OCI-LY7 (cell line): ENCODE data around the gene ARHGAP21. TPM values are rescaled to one million over a fixed set of nuclear protein-coding genes. Genes with fewer than 3 reads are reported as not detected.

Experiments used
- BruUV-seq: library from RNA; stranded (reverse); fragments of 400-500 nt; replicated peaks from 2 replicates; lab custom pipeline; 2021; lab: Mats Ljungman, UMichigan
- CTCF ChIA-PET: fragments of 300-600 bp; sonication (Branson Sonifier 250); formaldehyde crosslinking; loops from one replicate; lab custom pipeline; 2022; ENCODE audit warnings: antibody characterized with exemption; ENCODE audit not compliant: unreplicated experiment; lab: Charles Lee
- POLR2A ChIA-PET: fragments of 300-600 bp; sonication (Branson Sonifier 250); formaldehyde crosslinking; loops from one replicate; lab custom pipeline; 2022; ENCODE audit warnings: antibody characterized with exemption; lab: Charles Lee
- DNase-seq: peaks from one replicate; pipeline ENCODE4 v3.0.0-alpha.2; 2015; ENCODE audit warnings: low spot score
- H2AFZ ChIP-seq: fragments of 200-600 bp; sonication (generic), shearing (Covaris generic); 2 replicates; pipeline ENCODE4 v1.6.1; 2014; ENCODE audit warnings: mild to moderate bottlenecking, antibody characterized with exemption, low read length, moderate library complexity
- H3K27ac ChIP-seq: fragments of 200-600 bp; sonication (generic); 2 replicates; pipeline ENCODE4 v1.5.1; 2014; ENCODE audit warnings: mixed run types, low read depth, mild to moderate bottlenecking, moderate library complexity, low read length, inconsistent platforms; ENCODE audit not compliant: poor library complexity, severe bottlenecking
- H3K36me3 ChIP-seq: fragments of 200-600 bp; sonication (generic); 2 replicates; pipeline ENCODE4 v1.6.1; 2014; ENCODE audit warnings: mild to moderate bottlenecking, antibody characterized with exemption, low read length, moderate library complexity, mixed read lengths; ENCODE audit not compliant: insufficient read depth
- H3K4me1 ChIP-seq: fragments of 200-600 bp; sonication (generic); 2 replicates; pipeline ENCODE4 v1.5.1; 2014; ENCODE audit warnings: mild to moderate bottlenecking, low read length; ENCODE audit not compliant: insufficient read depth, poor library complexity, severe bottlenecking
- H3K4me2 ChIP-seq: fragments of 200-600 bp; sonication (generic); 2 replicates; pipeline ENCODE4 v1.6.1; 2014; ENCODE audit warnings: mild to moderate bottlenecking, low read length
- H3K4me3 ChIP-seq: fragments of 200-600 bp; sonication (generic); 2 replicates; pipeline ENCODE4 v1.5.1; 2014; ENCODE audit warnings: mild to moderate bottlenecking, low read depth, low read length; ENCODE audit not compliant: poor library complexity, severe bottlenecking
- H3K79me2 ChIP-seq: fragments of 200-600 bp; sonication (generic); 2 replicates; pipeline ENCODE4 v1.6.1; 2016; ENCODE audit warnings: low read depth, mild to moderate bottlenecking, low read length, moderate library complexity, mixed read lengths; ENCODE audit not compliant: insufficient read depth
- H3K9me2 ChIP-seq: fragments of 200-600 bp; sonication (generic); 2 replicates; pipeline ENCODE4 v1.6.1; 2016; ENCODE audit warnings: mild to moderate bottlenecking, low read length, mixed read lengths; ENCODE audit not compliant: insufficient read depth
- H3K9me3 ChIP-seq: fragments of 200-600 bp; sonication (generic); 2 replicates; pipeline ENCODE4 v1.6.1; 2014; ENCODE audit warnings: mild to moderate bottlenecking, mixed run types, low read length, mixed read lengths
- H4K20me1 ChIP-seq: fragments of 200-600 bp; sonication (generic); 2 replicates; pipeline ENCODE4 v1.6.1; 2014; ENCODE audit warnings: mild to moderate bottlenecking, antibody characterized with exemption, low read length, moderate library complexity, mixed read lengths; ENCODE audit not compliant: insufficient read depth
- EZH2phosphoT487 ChIP-seq: fragments of 200-600 bp; sonication (generic); IDR thresholded peaks from 2 replicates; pipeline ENCODE4 v1.6.1; 2018; ENCODE audit warnings: low read depth, borderline replicate concordance, mild to moderate bottlenecking, mixed run types, antibody characterized with exemption, low read length, moderate library complexity, mixed read lengths
- intact Hi-C: fragments of 100-400 bp; cut with micrococcal nuclease; formaldehyde crosslinking; loops from one replicate; pipeline ENCODE4 v1.10.0; 2022; ENCODE audit not compliant: unreplicated experiment
- total RNA-seq, 2 experiments: library from RNA; depleted of rRNA in 1 of 2; stranded (reverse); fragments of >200 nt in 1 of 2; shearing (Covaris generic) in 1 of 2; gene quantifications; 2 replicates each; pipeline ENCODE4 v1.2.3, GENCODE V29; 2014 to 2022
- TF ChIP-seq, protein P1 (sequence below): fragments of 200-600 bp; sonication (generic); conservative IDR thresholded peaks from 2 replicates; pipeline ENCODE4 v1.5.1; 2014; ENCODE audit warnings: mild to moderate bottlenecking, antibody characterized with exemption, low read length, moderate library complexity, mixed read lengths

Gene ARHGAP21
- total RNA-seq, 2 experiments from 2014 or later: 24.2 to 44.9 TPM

DNA sequence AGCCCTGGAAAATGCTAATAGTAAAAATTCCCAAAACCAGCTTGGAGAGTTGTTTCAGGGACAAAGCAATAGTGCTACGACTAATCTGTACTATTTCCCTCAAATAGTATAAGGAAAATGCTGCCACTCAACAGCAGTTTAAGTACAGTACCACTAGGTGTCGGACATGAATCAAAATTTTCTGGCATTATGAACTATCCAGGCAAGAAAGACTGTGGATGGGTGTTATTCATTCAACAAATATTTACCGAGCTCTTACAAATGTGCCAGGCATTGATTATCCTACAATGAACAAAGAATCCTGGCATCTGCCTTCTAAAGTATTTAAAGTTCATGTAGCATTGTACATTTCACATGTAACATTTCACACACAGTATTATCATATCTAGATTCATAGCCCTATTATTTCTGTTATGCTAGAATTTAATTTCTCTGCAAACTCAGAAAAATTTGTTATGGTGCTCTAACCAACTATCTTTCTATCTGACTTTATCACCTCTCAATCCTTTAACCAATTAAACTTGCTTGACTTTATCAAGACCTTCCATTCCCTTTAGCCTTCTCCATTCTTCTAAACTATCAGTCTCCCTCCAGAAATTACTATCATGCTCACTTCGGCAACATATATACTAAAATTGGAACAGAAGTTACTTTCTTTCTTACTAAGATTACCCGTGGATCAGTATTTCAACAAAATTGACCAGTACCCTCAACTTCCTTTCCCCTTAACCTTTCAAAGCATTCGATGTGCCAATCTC lies 80.6 kb downstream of the ARHGAP21 start:
- intact Hi-C loops: loop anchor here (2.0 to 10.0 kb wide), 3 partner anchors 79 to 438 kb away; partner anchors contain the start of genes ARHGAP21, ENKUR and THNSL1
- POLR2A ChIA-PET: interaction anchor here (0.7 kb wide), 1 partner anchor 79 kb away, joined by 3 read pairs; no protein-coding TSS in a partner anchor

DNA sequence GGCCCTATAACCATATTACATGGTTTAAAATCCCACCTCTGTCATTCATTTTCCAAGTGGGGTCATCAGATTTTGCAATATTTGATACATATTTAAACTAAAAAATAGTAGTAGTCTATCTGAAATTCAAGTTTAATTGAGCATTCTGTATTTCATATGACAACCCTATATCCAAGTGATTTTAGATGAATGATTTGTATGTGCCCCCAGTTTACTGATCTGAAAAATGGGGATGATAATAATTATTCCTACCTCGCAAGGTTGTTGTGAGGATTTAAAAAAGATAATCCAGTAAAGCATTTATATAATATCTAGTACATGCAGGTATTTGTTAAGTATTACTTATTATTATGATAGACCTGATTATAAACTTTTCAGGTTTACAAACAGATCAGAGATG lies 84.6 kb downstream of the ARHGAP21 start:
- Histone ChIP-seq H3K4me2 (no peak overlapping the region), H3K9me3 (no peaks in the 10 kb centered on the region), H3K4me3 (no peak overlapping the region), H3K9me2 (no peaks in the 10 kb centered on the region), H3K36me3 (no peaks in the 10 kb centered on the region), H3K4me1 (no peaks in the 10 kb centered on the region), H4K20me1 (no peaks in the 10 kb centered on the region), H2AFZ (no peak overlapping the region), H3K27ac (no peak overlapping the region), H3K79me2 (no peaks in the 10 kb centered on the region)
- intact Hi-C loops: no loop called here
- TF ChIP-seq EZH2phosphoT487: no peak
- TF ChIP-seq, protein P1, sequence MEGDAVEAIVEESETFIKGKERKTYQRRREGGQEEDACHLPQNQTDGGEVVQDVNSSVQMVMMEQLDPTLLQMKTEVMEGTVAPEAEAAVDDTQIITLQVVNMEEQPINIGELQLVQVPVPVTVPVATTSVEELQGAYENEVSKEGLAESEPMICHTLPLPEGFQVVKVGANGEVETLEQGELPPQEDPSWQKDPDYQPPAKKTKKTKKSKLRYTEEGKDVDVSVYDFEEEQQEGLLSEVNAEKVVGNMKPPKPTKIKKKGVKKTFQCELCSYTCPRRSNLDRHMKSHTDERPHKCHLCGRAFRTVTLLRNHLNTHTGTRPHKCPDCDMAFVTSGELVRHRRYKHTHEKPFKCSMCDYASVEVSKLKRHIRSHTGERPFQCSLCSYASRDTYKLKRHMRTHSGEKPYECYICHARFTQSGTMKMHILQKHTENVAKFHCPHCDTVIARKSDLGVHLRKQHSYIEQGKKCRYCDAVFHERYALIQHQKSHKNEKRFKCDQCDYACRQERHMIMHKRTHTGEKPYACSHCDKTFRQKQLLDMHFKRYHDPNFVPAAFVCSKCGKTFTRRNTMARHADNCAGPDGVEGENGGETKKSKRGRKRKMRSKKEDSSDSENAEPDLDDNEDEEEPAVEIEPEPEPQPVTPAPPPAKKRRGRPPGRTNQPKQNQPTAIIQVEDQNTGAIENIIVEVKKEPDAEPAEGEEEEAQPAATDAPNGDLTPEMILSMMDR: no peak
- DNase-seq: no peak
- BruUV-seq: no TSS peak
- CTCF ChIA-PET: no interaction called here
- POLR2A ChIA-PET: no interaction called here

More for the DNA sequence above, 80.6 kb downstream of the ARHGAP21 start:
- peak; percentile 56 for DNase-seq
- Histone ChIP-seq H3K27ac (no peak overlapping the region), H4K20me1 (no peaks in the 10 kb centered on the region), H3K4me2 (no peak overlapping the region), H3K36me3 (no peaks in the 10 kb centered on the region), H3K9me3 (no peaks in the 10 kb centered on the region), H2AFZ (no peak overlapping the region), H3K4me1 (no peaks in the 10 kb centered on the region), H3K9me2 (no peaks in the 10 kb centered on the region), H3K4me3 (no peak overlapping the region), H3K79me2 (no peaks in the 10 kb centered on the region)
- no TSS peak for BruUV-seq
- TF ChIP-seq, protein P1: peak; percentile 88
- no peak for TF ChIP-seq EZH2phosphoT487
- CTCF ChIA-PET: no interaction called here

DNA sequence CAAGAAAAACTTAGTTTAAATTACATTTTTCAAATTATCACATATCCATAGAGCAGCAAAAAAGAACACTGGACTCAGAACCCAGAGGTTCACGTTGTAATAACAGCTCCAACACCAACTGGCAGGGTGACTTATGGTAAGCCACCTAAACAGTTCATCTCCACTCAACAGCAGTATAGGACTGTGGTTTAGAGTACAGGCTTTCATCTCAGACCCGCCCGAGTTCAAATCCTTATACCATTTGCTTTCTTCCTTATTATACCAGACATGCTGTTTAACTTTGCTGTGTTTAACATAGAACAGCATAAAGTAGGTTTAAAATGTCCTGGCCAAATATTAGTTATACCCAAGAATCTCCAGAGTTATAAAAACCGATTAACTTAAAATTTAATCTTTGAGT lies 97.9 kb downstream of the ARHGAP21 start:
- Histone ChIP-seq H3K4me2 (no peak overlapping the region), H3K79me2 (no peaks in the 10 kb centered on the region), H3K4me1 (peaks cover 15% of the 10 kb centered on the region), H3K27ac (no peak overlapping the region), H3K36me3 (no peaks in the 10 kb centered on the region), H2AFZ (no peak overlapping the region), H3K9me3 (no peaks in the 10 kb centered on the region), H3K9me2 (no peaks in the 10 kb centered on the region), H4K20me1 (no peaks in the 10 kb centered on the region), H3K4me3 (no peak overlapping the region)
- no TSS peak for BruUV-seq
- no peak for TF ChIP-seq EZH2phosphoT487
- TF ChIP-seq, protein P1: no peak
- ChIA-PET CTCF (no interaction called here), POLR2A (no interaction called here)
- intact Hi-C loops: no loop called here
- no peak for DNase-seq
